H9 (cell line): Measurements from ENCODE around the gene PCMT1. TPM values are rescaled to one million over a fixed set of nuclear protein-coding genes. Genes with fewer than 3 reads are reported as not detected.

ENCODE experiments used
- DNase-seq: peaks from one replicate; pipeline ENCODE4 v3.0.0-alpha.2; 2017
- H2AFZ ChIP-seq: one replicate; pipeline ENCODE4 v1.6.1; 2013; ENCODE audit warnings: mild to moderate bottlenecking, low read length, control low read depth, moderate library complexity
- H2AK5ac ChIP-seq: 2 replicates; pipeline ENCODE4 v1.6.1; 2013; ENCODE audit warnings: low read length, control low read depth, mixed read lengths; ENCODE audit not compliant: insufficient read length
- H2BK120ac ChIP-seq: one replicate; pipeline ENCODE4 v1.6.1; 2013; ENCODE audit warnings: low read depth, mild to moderate bottlenecking, low read length, control low read depth, inconsistent platforms; ENCODE audit not compliant: poor library complexity, severe bottlenecking
- H2BK12ac ChIP-seq: 2 replicates; pipeline ENCODE4 v1.6.1; 2013; ENCODE audit warnings: low read length, control low read depth, mixed read lengths, low read depth; ENCODE audit not compliant: insufficient read length
- H2BK15ac ChIP-seq: 2 replicates; pipeline ENCODE4 v1.6.1; 2013; ENCODE audit warnings: low read depth, low read length, control low read depth
- H2BK20ac ChIP-seq: one replicate; pipeline ENCODE4 v1.6.1; 2013; ENCODE audit warnings: low read depth, mild to moderate bottlenecking, low read length, control low read depth, inconsistent platforms; ENCODE audit not compliant: poor library complexity, severe bottlenecking
- H2BK5ac ChIP-seq: 2 replicates; pipeline ENCODE4 v1.6.1; 2013; ENCODE audit warnings: low read length, control low read depth, mixed read lengths; ENCODE audit not compliant: insufficient read length
- H3K14ac ChIP-seq: 2 replicates; pipeline ENCODE4 v1.6.1; 2013; ENCODE audit warnings: low read length, control low read depth; ENCODE audit not compliant: insufficient read depth
- H3K18ac ChIP-seq: 2 replicates; pipeline ENCODE4 v1.6.1; 2013; ENCODE audit warnings: low read depth, mild to moderate bottlenecking, mixed read lengths, low read length, control low read depth; ENCODE audit not compliant: insufficient read length
- H3K23ac ChIP-seq: 2 replicates; pipeline ENCODE4 v1.6.1; 2013; ENCODE audit warnings: low read length, control low read depth, mixed read lengths, low read depth; ENCODE audit not compliant: insufficient read length
- H3K23me2 ChIP-seq: 2 replicates; pipeline ENCODE4 v1.6.1; 2013; ENCODE audit warnings: low read depth, mild to moderate bottlenecking, mixed read lengths, low read length, control low read depth; ENCODE audit not compliant: insufficient read length, poor library complexity, severe bottlenecking
- H3K27ac ChIP-seq: 2 replicates; pipeline ENCODE4 v1.5.1; 2013; ENCODE audit warnings: low read length, control low read depth, mixed read lengths, low read depth; ENCODE audit not compliant: insufficient read length
- H3K27me3 ChIP-seq: 2 replicates; pipeline ENCODE4 v1.6.1; 2013; ENCODE audit warnings: low read length, control low read depth, inconsistent platforms; ENCODE audit not compliant: insufficient read depth
- H3K4ac ChIP-seq: 2 replicates; pipeline ENCODE4 v1.6.1; 2013; ENCODE audit warnings: low read depth, mild to moderate bottlenecking, control low read depth, inconsistent platforms, low read length, moderate library complexity
- H3K4me1 ChIP-seq: 2 replicates; pipeline ENCODE4 v1.6.1; 2013; ENCODE audit warnings: low read length, control low read depth, inconsistent platforms; ENCODE audit not compliant: insufficient read depth
- H3K4me2 ChIP-seq: 2 replicates; pipeline ENCODE4 v1.6.1; 2013; ENCODE audit warnings: low read length, control low read depth, mixed read lengths; ENCODE audit not compliant: insufficient read length, insufficient read depth
- H3K56ac ChIP-seq: 2 replicates; pipeline ENCODE4 v1.6.1; 2013; ENCODE audit warnings: low read depth, mild to moderate bottlenecking, mixed read lengths, low read length, control low read depth; ENCODE audit not compliant: insufficient read length
- H3K79me1 ChIP-seq: 2 replicates; pipeline ENCODE4 v1.6.1; 2013; ENCODE audit warnings: low read depth, mild to moderate bottlenecking, moderate library complexity, low read length, control low read depth, inconsistent platforms; ENCODE audit not compliant: insufficient read depth, poor library complexity, severe bottlenecking
- H3K79me2 ChIP-seq: 2 replicates; pipeline ENCODE4 v1.6.1; 2013; ENCODE audit warnings: low read length, control low read depth, inconsistent platforms; ENCODE audit not compliant: insufficient read depth
- H3K9ac ChIP-seq: 2 replicates; pipeline ENCODE4 v1.6.1; 2013; ENCODE audit warnings: low read length, control low read depth, mixed read lengths; ENCODE audit not compliant: insufficient read length; ENCODE audit errors: extremely low read depth
- H3K9me3 ChIP-seq: one replicate; pipeline ENCODE4 v1.6.1; 2013; ENCODE audit warnings: low read depth, low read length, inconsistent platforms; ENCODE audit not compliant: control insufficient read depth
- H3T11ph ChIP-seq: one replicate; pipeline ENCODE4 v1.6.1; 2013; ENCODE audit warnings: mild to moderate bottlenecking, low read length, control low read depth, inconsistent platforms
- H4K20me1 ChIP-seq: one replicate; pipeline ENCODE4 v1.6.1; 2013; ENCODE audit not compliant: control insufficient read depth, insufficient read length, insufficient read depth
- H4K5ac ChIP-seq: 2 replicates; pipeline ENCODE4 v1.6.1; 2013; ENCODE audit warnings: low read depth, mild to moderate bottlenecking, mixed read lengths, low read length, control low read depth; ENCODE audit not compliant: insufficient read length
- H4K8ac ChIP-seq: replicated peaks from 2 replicates; pipeline ENCODE4 v1.6.1; 2013; ENCODE audit warnings: low read length, control low read depth, mixed read lengths, low read depth; ENCODE audit not compliant: insufficient read length
- H4K91ac ChIP-seq: 2 replicates; pipeline ENCODE4 v1.6.1; 2013; ENCODE audit warnings: low read depth, mild to moderate bottlenecking, moderate library complexity, mixed read lengths, low read length, control low read depth; ENCODE audit not compliant: insufficient read length
- H3K27ac Mint-ChIP-seq, 3 experiments: 2 replicates in 2 of 3; 3 replicates in 1 of 3; pipeline ENCODE4 v1.8.0; 2020 to 2021; ENCODE audit warnings: mixed read lengths in 3 of 3, mild to moderate bottlenecking in 1 of 3, moderate library complexity in 1 of 3
- H3K27me3 Mint-ChIP-seq: 2 replicates; pipeline ENCODE4 v1.8.0; 2021; ENCODE audit warnings: low read depth, mild to moderate bottlenecking, moderate library complexity, mixed read lengths
- H3K36me3 Mint-ChIP-seq, 3 experiments: 2 replicates in 2 of 3; 3 replicates in 1 of 3; pipeline ENCODE4 v1.8.0; 2020 to 2021; ENCODE audit warnings: low read depth in 3 of 3, mixed read lengths in 3 of 3; ENCODE audit not compliant: insufficient read depth in 1 of 3
- H3K4me1 Mint-ChIP-seq, 2 experiments: 2 replicates each; pipeline ENCODE4 v1.8.0; 2020; ENCODE audit warnings: mixed read lengths in 2 of 2
- H3K4me3 Mint-ChIP-seq, 2 experiments: 2 replicates in 1 of 2; 3 replicates in 1 of 2; pipeline ENCODE4 v1.8.0; 2020 to 2021; ENCODE audit warnings: mild to moderate bottlenecking in 2 of 2, mixed read lengths in 2 of 2, moderate library complexity in 1 of 2
- H3K9me3 Mint-ChIP-seq, 2 experiments: 2 replicates in 1 of 2; 3 replicates in 1 of 2; pipeline ENCODE4 v1.8.0; 2020; ENCODE audit warnings: mild to moderate bottlenecking in 2 of 2, mixed read lengths in 2 of 2, moderate library complexity in 1 of 2
- WGBS: extraction: QIAGEN DNeasy Blood & Tissue Kit; methylation state at CpG from one replicate; pipeline ENCODE4 v1.1.7; 2013; ENCODE audit warnings: missing lambda C conversion rate, low lambda C conversion rate, mixed read lengths; ENCODE audit not compliant: insufficient read length; ENCODE audit errors: extremely low coverage; 5-methylcytosine and 5-hydroxymethylcytosine counted together
- total RNA-seq: library from RNA; stranded (reverse); gene quantifications from 2 replicates; pipeline ENCODE4 v1.2.1, GENCODE V29; 2021
- TF ChIP-seq, protein P1 (sequence below): fragments of 200-600 bp; sonication (generic); conservative IDR thresholded peaks from 3 replicates; pipeline ENCODE4 v1.8.0; 2021; ENCODE audit warnings: antibody characterized with exemption, mild to moderate bottlenecking

PCMT1 gene
- total RNA-seq, 1 experiment from 2014 or later: 98.3 TPM

DNA sequence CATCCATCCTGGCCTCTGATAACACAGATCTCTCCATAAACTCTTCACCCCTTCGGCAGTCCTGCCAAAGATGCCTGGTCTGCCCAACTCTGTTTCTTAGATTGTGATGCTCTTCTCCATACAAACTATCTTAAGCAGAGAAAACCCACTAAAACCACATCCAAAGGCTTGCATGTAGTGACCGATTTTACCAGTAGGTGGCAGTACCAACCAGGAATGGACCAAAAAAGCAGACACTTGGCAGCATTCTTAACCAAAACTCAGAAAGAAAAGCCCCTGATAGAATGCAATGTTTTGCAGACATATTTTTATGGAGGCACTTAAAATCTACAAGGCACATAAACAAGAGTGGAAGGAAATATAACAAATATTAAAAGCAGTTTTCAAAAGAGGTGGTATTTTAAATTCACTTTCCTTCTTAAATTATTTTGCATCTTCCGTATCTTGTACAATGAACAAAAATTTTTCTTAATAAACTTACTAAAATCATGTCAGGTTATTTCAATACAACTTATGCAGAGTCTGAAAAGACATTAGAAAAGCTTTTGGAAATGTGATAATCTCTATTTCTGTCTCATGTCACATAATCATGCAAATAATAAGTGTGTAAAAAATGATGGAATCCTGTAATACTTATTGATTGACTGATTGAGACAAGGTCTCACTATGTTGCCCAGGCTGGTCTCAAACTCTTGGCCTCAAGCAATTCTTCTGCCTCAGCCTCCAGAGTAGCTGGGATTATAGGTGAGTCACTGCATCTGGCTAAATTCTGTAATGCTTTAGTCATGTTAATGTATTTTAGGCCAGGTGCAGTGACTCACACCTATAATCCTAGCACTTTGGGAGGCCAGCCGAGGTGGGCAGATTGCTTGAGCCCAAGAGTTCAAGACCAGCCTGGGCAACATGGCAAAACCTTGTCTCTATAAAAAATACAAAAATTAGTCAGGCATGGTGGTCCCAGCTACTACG is 85.3 kb downstream of the PCMT1 start:
- no peaks in the 10 kb centered on the region; a peak in 1 of 5 replicates for H3K9me3 Mint-ChIP-seq
- no peak overlapping the region for H3K4me2 ChIP-seq

More for the DNA sequence above, 85.3 kb downstream of the PCMT1 start:
- TF ChIP-seq, protein P1, sequence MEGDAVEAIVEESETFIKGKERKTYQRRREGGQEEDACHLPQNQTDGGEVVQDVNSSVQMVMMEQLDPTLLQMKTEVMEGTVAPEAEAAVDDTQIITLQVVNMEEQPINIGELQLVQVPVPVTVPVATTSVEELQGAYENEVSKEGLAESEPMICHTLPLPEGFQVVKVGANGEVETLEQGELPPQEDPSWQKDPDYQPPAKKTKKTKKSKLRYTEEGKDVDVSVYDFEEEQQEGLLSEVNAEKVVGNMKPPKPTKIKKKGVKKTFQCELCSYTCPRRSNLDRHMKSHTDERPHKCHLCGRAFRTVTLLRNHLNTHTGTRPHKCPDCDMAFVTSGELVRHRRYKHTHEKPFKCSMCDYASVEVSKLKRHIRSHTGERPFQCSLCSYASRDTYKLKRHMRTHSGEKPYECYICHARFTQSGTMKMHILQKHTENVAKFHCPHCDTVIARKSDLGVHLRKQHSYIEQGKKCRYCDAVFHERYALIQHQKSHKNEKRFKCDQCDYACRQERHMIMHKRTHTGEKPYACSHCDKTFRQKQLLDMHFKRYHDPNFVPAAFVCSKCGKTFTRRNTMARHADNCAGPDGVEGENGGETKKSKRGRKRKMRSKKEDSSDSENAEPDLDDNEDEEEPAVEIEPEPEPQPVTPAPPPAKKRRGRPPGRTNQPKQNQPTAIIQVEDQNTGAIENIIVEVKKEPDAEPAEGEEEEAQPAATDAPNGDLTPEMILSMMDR: peak; percentile 91
- Mint-ChIP-seq H3K27ac (no peak overlapping the region), H3K36me3 (peaks cover 5 to 6% (median 5%) of the 10 kb centered on the region in 3 experiments; a peak in 5 of 7 replicates), H3K27me3 (no peaks in the 10 kb centered on the region), H3K4me3 (no peak overlapping the region), H3K4me1 (no peaks in the 10 kb centered on the region)
- Histone ChIP-seq H3K18ac (no peak overlapping the region), H3K4me1 (no peaks in the 10 kb centered on the region), H4K91ac (no peak overlapping the region), H3K9me3 (no peaks in the 10 kb centered on the region), H3K23me2 (no peaks in the 10 kb centered on the region), H3K79me2 (no peaks in the 10 kb centered on the region), H2BK15ac (no peak overlapping the region), H3T11ph (no peak overlapping the region), H4K5ac (no peak overlapping the region), H2BK120ac (no peak overlapping the region), H3K56ac (no peak overlapping the region), H2BK12ac (no peak overlapping the region), H3K27me3 (no peaks in the 10 kb centered on the region), H3K4ac (no peak overlapping the region), H3K79me1 (no peaks in the 10 kb centered on the region), H2BK20ac (peak overlapping the region; percentile 11), H4K8ac (no peak overlapping the region), H2BK5ac (no peak overlapping the region), H3K23ac (no peak overlapping the region), H2AFZ (no peak overlapping the region), H3K14ac (no peak overlapping the region), H2AK5ac (no peak overlapping the region), H3K9ac (no peak overlapping the region), H3K27ac (no peak overlapping the region), H4K20me1 (no peaks in the 10 kb centered on the region)
- WGBS: no CpG with 5 or more reads among the region's 5 CpGs
- DNase-seq: peak; percentile 58
